Skeletal muscle tissue (tissue), 4 donors: ENCODE measurements around the gene TELO2. TPM values are rescaled to one million over a fixed set of nuclear protein-coding genes. Genes with fewer than 3 reads are reported as not detected.

Experiments
- H3K27ac ChIP-seq: one replicate; pipeline ENCODE4 v1.7.0; 2013; ENCODE audit warnings: mild to moderate bottlenecking, low read depth, low read length, inconsistent platforms
- H3K27me3 ChIP-seq, 3 donors: one replicate each; pipeline ENCODE4 v1.7.0; 2013; ENCODE audit warnings: low read length in 3 of 3; ENCODE audit not compliant: control insufficient read depth in 3 of 3, insufficient read depth in 3 of 3
- H3K36me3 ChIP-seq, 3 donors: one replicate each; pipeline ENCODE4 v1.7.0; 2013; ENCODE audit warnings: low read length in 3 of 3; ENCODE audit not compliant: control insufficient read depth in 3 of 3, insufficient read depth in 3 of 3
- H3K4me1 ChIP-seq, 3 donors: one replicate each; pipeline ENCODE4 v1.7.0; 2013; ENCODE audit warnings: low read length in 3 of 3, mild to moderate bottlenecking in 3 of 3; ENCODE audit not compliant: control insufficient read depth in 3 of 3, insufficient read depth in 3 of 3
- H3K4me3 ChIP-seq, 3 donors: one replicate each; pipeline ENCODE4 v1.7.0; 2013; ENCODE audit warnings: low read length in 3 of 3
- H3K9ac ChIP-seq, 3 donors: one replicate each; pipeline ENCODE4 v1.7.0; 2013; ENCODE audit warnings: low read length in 3 of 3, mild to moderate bottlenecking in 3 of 3, moderate library complexity in 2 of 3, low read depth in 1 of 3
- H3K9me3 ChIP-seq, 3 donors: one replicate each; pipeline ENCODE4 v1.7.0; 2013; ENCODE audit warnings: low read length in 3 of 3; ENCODE audit not compliant: control insufficient read depth in 3 of 3
- total RNA-seq: library from RNA; depleted of rRNA; stranded (reverse); fragments of >200 nt; gene quantifications from one replicate; pipeline ENCODE4 v1.2.3, GENCODE V29; 2014
- donor health status: Osteomylitis.

TELO2 gene
- total RNA-seq, 1 donor from 2014 or later = 11.0 TPM

- no peak overlapping the region for H3K9ac ChIP-seq
- H3K36me3 ChIP-seq = peaks cover 0 to 2% (median 0%) of the 10 kb centered on the region in 3 donors
- peaks cover 15 to 35% (median 30%) of the 10 kb centered on the region in 3 donors for H3K4me1 ChIP-seq
- no peak overlapping the region for H3K4me3 ChIP-seq
- H3K27me3 ChIP-seq = no peaks in the 10 kb centered on the region
- H3K27ac ChIP-seq = no peak overlapping the region
- no peaks in the 10 kb centered on the region for H3K9me3 ChIP-seq
Measured at GRCh38 chr16:1526608-1527555, 33.7 kb downstream of the TELO2 start.

GRCh38 chr16:1527836-1528811, 35.0 kb downstream of the TELO2 start:
- Histone ChIP-seq H3K4me3 (peak overlapping the region in 1 of 3 donors; percentile 13), H3K9me3 (no peaks in the 10 kb centered on the region), H3K4me1 (peaks cover 27 to 48% (median 42%) of the 10 kb centered on the region in 3 donors), H3K27me3 (no peaks in the 10 kb centered on the region), H3K27ac (no peak overlapping the region), H3K36me3 (peaks cover 0 to 2% (median 0%) of the 10 kb centered on the region in 3 donors), H3K9ac (no peak overlapping the region)

- Histone ChIP-seq H3K9ac (no peak overlapping the region), H3K4me1 (peaks cover 27 to 50% (median 45%) of the 10 kb centered on the region in 3 donors), H3K27ac (no peak overlapping the region), H3K9me3 (no peaks in the 10 kb centered on the region), H3K27me3 (no peaks in the 10 kb centered on the region), H3K36me3 (no peaks in the 10 kb centered on the region), H3K4me3 (no peak overlapping the region)
Measured at GRCh38 chr16:1528921-1529537, 35.9 kb downstream of the TELO2 start.

DNA sequence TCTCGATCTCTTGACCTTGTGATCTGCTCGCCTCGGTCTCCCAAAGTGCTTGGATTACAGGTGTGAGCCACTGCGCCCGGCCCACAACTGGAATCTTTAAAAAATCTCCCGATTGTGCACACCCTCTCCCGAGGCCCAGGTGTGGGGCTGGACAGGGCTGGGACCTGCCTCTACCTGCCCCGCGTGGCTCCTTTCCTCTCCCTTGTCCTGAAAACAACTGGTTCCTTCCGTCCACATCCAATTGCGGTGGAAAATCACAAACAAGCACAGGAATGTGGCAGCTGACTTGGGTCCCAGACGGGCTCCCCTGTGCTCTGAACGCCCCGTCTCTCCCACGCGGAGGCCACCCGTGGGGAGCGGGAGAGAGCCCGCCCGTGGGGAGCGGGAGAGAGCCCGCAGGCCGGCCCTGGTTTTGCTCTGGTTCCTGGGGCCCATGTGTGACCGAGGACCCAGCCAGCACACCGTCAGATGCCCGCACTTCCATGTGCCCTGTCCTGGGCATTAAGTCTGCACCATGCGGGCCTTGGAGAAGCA, 37.3 kb downstream of the TELO2 start:
- peaks cover 0 to 4% (median 0%) of the 10 kb centered on the region in 3 donors for H3K36me3 ChIP-seq
- H3K4me1 ChIP-seq = peaks cover 33 to 50% (median 46%) of the 10 kb centered on the region in 3 donors
- peak overlapping the region; percentile 87 for H3K27ac ChIP-seq
- no peaks in the 10 kb centered on the region for H3K9me3 ChIP-seq
- H3K4me3 ChIP-seq = peak overlapping the region in 1 of 3 donors; percentile 35
- H3K27me3 ChIP-seq = no peaks in the 10 kb centered on the region
- H3K9ac ChIP-seq = peak overlapping the region in 1 of 3 donors; percentile 60

DNA sequence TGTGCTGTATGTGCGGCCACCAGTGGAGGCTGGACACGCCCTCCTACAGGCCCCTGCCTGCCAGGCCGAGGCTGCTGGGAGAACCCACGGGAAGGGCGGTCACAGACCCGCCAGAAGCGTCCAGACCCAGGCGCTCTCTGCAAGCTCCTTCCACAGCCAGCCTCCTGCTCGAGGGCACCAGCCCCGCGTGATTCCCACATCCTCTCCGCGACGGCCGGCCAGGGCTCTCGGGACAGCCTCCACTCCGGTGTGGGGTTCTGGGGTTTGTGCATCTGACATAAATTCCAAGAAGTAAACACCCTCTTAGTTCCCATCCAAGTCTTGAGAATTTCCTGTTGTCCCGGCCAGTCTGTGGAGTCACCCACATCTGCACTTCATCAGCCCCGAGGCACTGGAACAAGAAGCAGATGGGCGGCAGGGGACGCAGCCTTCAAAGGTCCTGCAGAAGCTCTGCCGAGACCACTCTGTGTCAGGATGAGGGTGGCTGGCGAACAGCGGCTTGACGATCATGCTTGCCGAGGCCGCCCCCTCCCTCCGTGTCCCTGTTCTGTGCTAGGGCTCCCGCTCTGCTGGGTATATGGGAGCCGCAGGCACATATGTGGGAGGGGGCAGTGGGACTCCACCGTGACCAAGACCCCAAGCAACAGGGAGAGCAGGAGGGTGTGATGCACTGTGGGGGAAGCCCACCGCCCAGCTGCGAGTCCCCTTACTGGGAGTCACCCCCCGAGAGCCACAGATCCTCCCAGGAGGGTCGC, 37.9 kb downstream of the TELO2 start:
- Histone ChIP-seq H3K27me3 (no peaks in the 10 kb centered on the region), H3K9me3 (no peaks in the 10 kb centered on the region), H3K27ac (peak overlapping the region; percentile 87), H3K4me3 (peak overlapping the region in 1 of 3 donors; percentile 41), H3K9ac (peak overlapping the region in 1 of 3 donors; percentile 60), H3K36me3 (peaks cover 0 to 4% (median 0%) of the 10 kb centered on the region in 3 donors), H3K4me1 (peaks cover 34 to 51% (median 47%) of the 10 kb centered on the region in 3 donors)

- Histone ChIP-seq H3K9me3 (no peaks in the 10 kb centered on the region), H3K27ac (peak overlapping the region; percentile 87), H3K4me1 (peaks cover 37 to 55% (median 48%) of the 10 kb centered on the region in 3 donors), H3K36me3 (peaks cover 0 to 6% (median under 1%) of the 10 kb centered on the region in 3 donors), H3K9ac (peak overlapping the region in 2 of 3 donors; percentile 60 to 65), H3K27me3 (no peaks in the 10 kb centered on the region), H3K4me3 (peak overlapping the region in 1 of 3 donors; percentile 29)
Measured at GRCh38 chr16:1531638-1531910, 38.4 kb downstream of the TELO2 start.

DNA sequence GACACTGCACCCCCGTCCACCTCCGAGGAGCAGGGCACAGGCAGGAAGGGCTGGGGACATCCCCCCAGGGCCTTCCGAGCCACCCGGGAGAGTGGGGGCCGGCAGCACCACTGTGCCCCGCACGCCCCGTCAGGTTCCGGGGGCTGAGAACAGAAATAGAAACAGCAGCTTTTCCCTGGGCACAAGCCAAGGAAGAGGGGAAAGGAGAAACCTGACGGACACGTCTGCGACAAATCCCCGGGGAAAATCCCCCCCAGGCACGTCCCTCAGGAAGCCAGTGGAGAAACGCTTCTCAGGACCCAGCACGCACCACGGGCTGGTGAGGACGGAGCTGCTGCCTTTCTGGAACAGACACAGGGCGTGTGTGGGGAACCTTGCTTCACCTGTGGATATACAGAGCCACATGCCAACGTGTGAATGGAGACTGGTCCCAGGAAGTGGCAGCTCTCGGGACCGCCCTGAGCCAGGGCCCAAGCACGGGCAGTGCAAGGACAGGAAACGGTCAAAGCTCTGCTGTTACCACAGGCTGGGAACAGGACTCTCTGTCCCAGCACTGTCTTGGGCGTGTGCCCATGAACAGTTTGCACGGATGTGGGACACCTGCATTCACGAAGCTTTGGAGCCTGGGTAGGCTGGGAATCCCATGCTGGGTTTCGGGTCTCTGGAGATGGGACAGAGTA, 39.1 kb downstream of the TELO2 start:
- peak overlapping the region; percentile 45 to 79 (median 65) for H3K9ac ChIP-seq
- H3K27ac ChIP-seq = peak overlapping the region; percentile 87
- no peaks in the 10 kb centered on the region for H3K27me3 ChIP-seq
- peaks cover under 1 to 11% (median 4%) of the 10 kb centered on the region in 3 donors for H3K36me3 ChIP-seq
- H3K9me3 ChIP-seq = no peaks in the 10 kb centered on the region
- H3K4me1 ChIP-seq = peaks cover 43 to 60% (median 51%) of the 10 kb centered on the region in 3 donors
- H3K4me3 ChIP-seq = peak overlapping the region; percentile 33 to 41 (median 38)

- peaks cover 47 to 60% (median 51%) of the 10 kb centered on the region in 3 donors for H3K4me1 ChIP-seq
- no peaks in the 10 kb centered on the region for H3K9me3 ChIP-seq
- peak overlapping the region; percentile 33 to 76 (median 75) for H3K4me3 ChIP-seq
- peaks cover 4 to 15% (median 4%) of the 10 kb centered on the region in 3 donors for H3K36me3 ChIP-seq
- H3K27me3 ChIP-seq = no peaks in the 10 kb centered on the region
- peak overlapping the region; percentile 87 for H3K27ac ChIP-seq
- H3K9ac ChIP-seq = peak overlapping the region in 2 of 3 donors; percentile 45 to 79
Measured at GRCh38 chr16:1532771-1533170, 39.6 kb downstream of the TELO2 start.
